ENCODE data around the gene TALDO1. TPM values are rescaled to one million over a fixed set of nuclear protein-coding genes. Genes with fewer than 3 reads are reported as not detected.

The TALDO1 gene
- total RNA-seq, 1 experiment from 2014 or later, result 314 TPM

DNA sequence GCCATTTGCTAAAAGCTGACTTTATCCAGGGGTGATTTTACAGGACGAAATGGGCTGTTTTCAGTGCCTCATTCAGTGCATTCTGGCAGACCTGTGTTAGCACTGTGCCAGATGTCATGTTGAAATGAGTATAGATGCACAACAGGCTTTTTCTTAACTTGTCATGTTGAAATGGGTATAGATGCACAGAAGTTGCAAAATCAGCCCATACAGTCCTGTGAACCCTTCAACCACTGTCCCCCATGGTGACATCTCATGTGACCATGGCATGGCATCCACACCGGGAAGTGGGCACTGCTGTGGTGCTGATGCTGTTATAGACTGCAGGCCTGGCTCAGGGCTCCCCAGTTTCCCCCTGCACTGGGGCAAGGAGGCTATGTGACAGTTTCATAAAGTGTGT is 2.5 kb downstream of the TALDO1 start (continued):
- TF ChIP-seq, protein P1, sequence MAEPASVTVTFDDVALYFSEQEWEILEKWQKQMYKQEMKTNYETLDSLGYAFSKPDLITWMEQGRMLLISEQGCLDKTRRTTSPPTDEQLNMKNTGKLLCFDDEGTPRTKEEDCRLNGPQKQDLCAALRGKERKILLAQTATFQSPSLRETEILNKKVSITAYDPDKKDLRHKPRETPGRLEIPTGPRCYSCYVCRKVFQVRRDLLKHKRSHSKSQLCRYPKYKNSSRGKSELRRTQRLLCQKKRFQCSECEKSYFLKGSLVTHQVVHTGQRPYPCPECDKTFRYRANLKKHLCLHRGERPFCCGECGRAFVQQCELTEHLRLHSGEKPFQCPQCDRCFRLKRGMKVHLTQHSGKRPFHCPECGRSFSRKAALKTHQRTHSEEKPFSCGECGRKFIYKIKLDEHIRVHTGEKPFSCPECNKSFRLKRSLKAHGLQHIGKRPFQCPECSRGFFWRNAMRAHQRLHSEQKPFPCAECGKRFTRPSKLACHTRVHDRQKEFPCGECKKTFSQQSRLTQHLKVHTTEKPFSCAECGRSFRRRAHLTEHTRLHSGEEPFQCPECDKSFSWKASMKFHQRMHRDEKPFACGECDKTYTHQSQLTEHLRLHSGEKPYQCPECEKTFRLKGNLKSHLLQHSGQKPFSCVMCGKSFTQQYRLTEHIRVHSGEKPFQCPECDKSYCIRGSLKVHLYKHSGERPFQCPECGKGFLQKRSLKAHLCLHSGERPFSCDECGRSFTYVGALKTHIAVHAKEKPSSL (CRISPR knock-in tag; conservative IDR thresholded peaks at IDR 0.05), result no peak
- no peak for TF ChIP-seq CREM (CRISPR knock-in tag; IDR thresholded peaks at IDR 0.05)
- TF ChIP-seq ZNF416 (CRISPR knock-in tag; IDR thresholded peaks at IDR 0.05), result no peak

DNA sequence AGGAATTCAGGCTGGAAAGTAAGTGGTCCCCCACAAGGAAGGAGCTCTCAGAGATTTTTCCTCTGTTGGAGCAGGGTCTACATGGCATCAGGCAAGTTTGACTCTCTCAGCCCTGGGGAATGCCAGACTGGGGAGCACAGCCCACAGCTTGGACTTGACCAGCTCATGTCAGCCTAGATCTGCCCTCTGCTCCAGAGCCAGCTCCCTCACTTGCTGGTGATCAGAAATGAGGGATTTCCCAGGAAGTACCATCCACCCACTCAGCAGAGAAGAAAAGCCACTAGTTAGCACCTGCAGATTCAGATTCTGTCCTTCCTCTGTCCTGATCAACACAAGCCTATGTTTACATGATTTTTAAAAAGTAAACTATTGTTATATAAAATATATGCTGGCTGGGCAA is 13.0 kb downstream of the TALDO1 start:
- no peaks in the 10 kb centered on the region for H3K27me3 Mint-ChIP-seq (ENCODE audit: low read depth)
- no peak for ATAC-seq
- peaks cover 57% of the 10 kb centered on the region for H3K36me3 Mint-ChIP-seq
- DNase-seq (ENCODE audit: low spot score), result no peak
- ChIA-PET CTCF (no interaction called here), POLR2A (interaction anchor here (1.2 kb wide), 1 partner anchor 315 kb away, joined by 8 read pairs; no protein-coding TSS in a partner anchor)
- H3K4me3 Mint-ChIP-seq, result no peak overlapping the region
- no peak for TF ChIP-seq JUN (CRISPR knock-in tag; IDR thresholded peaks at IDR 0.05)
- TF ChIP-seq SOX15 (CRISPR knock-in tag; IDR thresholded peaks at IDR 0.05), result no peak
- no peak for TF ChIP-seq ZNF396 (CRISPR knock-in tag; IDR thresholded peaks at IDR 0.05; ENCODE audit: borderline replicate concordance)
- no peak for TF ChIP-seq MYBL2 (CRISPR knock-in tag; IDR thresholded peaks at IDR 0.05)
- no peak for TF ChIP-seq TEAD4 (CRISPR knock-in tag; IDR thresholded peaks at IDR 0.05)
- TF ChIP-seq ZNF416 (CRISPR knock-in tag; IDR thresholded peaks at IDR 0.05), result no peak
- no peak for TF ChIP-seq GABPB1 (CRISPR knock-in tag; IDR thresholded peaks at IDR 0.05)
- TF ChIP-seq, protein P2, sequence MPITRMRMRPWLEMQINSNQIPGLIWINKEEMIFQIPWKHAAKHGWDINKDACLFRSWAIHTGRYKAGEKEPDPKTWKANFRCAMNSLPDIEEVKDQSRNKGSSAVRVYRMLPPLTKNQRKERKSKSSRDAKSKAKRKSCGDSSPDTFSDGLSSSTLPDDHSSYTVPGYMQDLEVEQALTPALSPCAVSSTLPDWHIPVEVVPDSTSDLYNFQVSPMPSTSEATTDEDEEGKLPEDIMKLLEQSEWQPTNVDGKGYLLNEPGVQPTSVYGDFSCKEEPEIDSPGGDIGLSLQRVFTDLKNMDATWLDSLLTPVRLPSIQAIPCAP (CRISPR knock-in tag; IDR thresholded peaks at IDR 0.05), result no peak
- TF ChIP-seq SMAD3 (CRISPR knock-in tag; IDR thresholded peaks at IDR 0.05; ENCODE audit: borderline replicate concordance), result no peak
- TF ChIP-seq MXD4 (CRISPR knock-in tag; IDR thresholded peaks at IDR 0.05; ENCODE audit: borderline replicate concordance), result no peak
- TF ChIP-seq, protein P3, sequence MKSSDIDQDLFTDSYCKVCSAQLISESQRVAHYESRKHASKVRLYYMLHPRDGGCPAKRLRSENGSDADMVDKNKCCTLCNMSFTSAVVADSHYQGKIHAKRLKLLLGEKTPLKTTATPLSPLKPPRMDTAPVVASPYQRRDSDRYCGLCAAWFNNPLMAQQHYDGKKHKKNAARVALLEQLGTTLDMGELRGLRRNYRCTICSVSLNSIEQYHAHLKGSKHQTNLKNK (CRISPR knock-in tag; IDR thresholded peaks at IDR 0.05), result no peak
- TF ChIP-seq, protein P4, sequence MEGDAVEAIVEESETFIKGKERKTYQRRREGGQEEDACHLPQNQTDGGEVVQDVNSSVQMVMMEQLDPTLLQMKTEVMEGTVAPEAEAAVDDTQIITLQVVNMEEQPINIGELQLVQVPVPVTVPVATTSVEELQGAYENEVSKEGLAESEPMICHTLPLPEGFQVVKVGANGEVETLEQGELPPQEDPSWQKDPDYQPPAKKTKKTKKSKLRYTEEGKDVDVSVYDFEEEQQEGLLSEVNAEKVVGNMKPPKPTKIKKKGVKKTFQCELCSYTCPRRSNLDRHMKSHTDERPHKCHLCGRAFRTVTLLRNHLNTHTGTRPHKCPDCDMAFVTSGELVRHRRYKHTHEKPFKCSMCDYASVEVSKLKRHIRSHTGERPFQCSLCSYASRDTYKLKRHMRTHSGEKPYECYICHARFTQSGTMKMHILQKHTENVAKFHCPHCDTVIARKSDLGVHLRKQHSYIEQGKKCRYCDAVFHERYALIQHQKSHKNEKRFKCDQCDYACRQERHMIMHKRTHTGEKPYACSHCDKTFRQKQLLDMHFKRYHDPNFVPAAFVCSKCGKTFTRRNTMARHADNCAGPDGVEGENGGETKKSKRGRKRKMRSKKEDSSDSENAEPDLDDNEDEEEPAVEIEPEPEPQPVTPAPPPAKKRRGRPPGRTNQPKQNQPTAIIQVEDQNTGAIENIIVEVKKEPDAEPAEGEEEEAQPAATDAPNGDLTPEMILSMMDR (IDR thresholded peaks at IDR 0.05), result no peak
- TF ChIP-seq TP53 (CRISPR knock-in tag; IDR thresholded peaks at IDR 0.05), result no peak
- no peak for TF ChIP-seq CREM (CRISPR knock-in tag; IDR thresholded peaks at IDR 0.05)
- TF ChIP-seq TCF7 (CRISPR knock-in tag; IDR thresholded peaks at IDR 0.05; ENCODE audit: low read depth), result no peak
- no peaks in the 10 kb centered on the region for H3K9me3 Mint-ChIP-seq
- H3K27ac Mint-ChIP-seq, result no peak overlapping the region
- H3K4me1 Mint-ChIP-seq, result peaks cover 14% of the 10 kb centered on the region

DNA sequence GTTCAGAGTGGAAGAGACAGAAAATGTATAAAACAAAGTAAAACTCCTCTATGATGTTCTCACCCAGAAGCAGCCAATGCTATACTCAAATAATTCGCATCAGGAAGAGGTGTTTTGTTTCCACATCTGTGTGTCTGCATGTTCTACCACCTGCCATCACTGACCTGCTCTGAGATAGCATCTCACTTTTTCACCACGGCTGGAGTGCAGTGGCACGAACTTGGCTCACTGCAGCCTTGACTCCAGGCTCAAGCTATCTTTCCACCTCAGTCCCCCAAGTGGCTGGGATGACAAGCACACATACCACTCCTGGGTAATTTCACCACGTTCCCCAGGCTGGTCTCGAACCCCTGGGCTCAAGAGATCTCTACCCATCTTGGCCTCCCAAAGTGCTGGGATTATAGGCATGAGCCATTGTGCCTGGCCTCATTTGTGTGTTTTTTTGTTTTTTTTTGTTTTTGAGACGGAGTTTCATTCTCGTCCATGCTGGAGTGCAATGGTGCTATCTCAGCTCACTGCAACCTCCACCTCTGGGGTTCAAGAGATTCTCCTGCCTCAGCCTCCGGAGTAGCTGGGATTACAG is 14.4 kb downstream of the TALDO1 start:
- Mint-ChIP-seq H3K27ac (0 out of 2 replicates have a peak overlapping the region, but pooled peaks have one; percentile 41), H3K36me3 (peaks cover 52% of the 10 kb centered on the region), H3K9me3 (no peaks in the 10 kb centered on the region), H3K4me1 (peaks cover 12% of the 10 kb centered on the region), H3K27me3 (ENCODE audit: low read depth) (no peaks in the 10 kb centered on the region), H3K4me3 (no peak overlapping the region)
- no peak for DNase-seq (ENCODE audit: low spot score)
- POLR2A ChIA-PET, result interaction anchor here (0.6 kb wide), 1 partner anchor 384 kb away, joined by 4 read pairs; no protein-coding TSS in a partner anchor
- no peak for ATAC-seq
- CTCF ChIA-PET, result interaction anchor here (0.6 to 7.1 kb wide), 6 partner anchors 12 to 35 kb away, joined by 3 to 94 read pairs (median 4); partner anchors contain the start of gene TALDO1
- TF ChIP-seq ZNF219 (CRISPR knock-in tag; IDR thresholded peaks at IDR 0.05; ENCODE audit: borderline replicate concordance) (no peak), GTF2I (CRISPR knock-in tag; conservative IDR thresholded peaks at IDR 0.05) (no peak), TP53 (CRISPR knock-in tag; IDR thresholded peaks at IDR 0.05) (no peak), KAT7 (CRISPR knock-in tag; IDR thresholded peaks at IDR 0.05; ENCODE audit: borderline replicate concordance) (no peak), HMGA2 (CRISPR knock-in tag; IDR thresholded peaks at IDR 0.05) (no peak), JUN (CRISPR knock-in tag; IDR thresholded peaks at IDR 0.05) (no peak), NFATC4 (CRISPR knock-in tag; IDR thresholded peaks at IDR 0.05) (no peak), NR2C2 (CRISPR knock-in tag; IDR thresholded peaks at IDR 0.05) (no peak)
- TF ChIP-seq, protein P4 (IDR thresholded peaks at IDR 0.05), result no peak
- TF ChIP-seq, protein P5, sequence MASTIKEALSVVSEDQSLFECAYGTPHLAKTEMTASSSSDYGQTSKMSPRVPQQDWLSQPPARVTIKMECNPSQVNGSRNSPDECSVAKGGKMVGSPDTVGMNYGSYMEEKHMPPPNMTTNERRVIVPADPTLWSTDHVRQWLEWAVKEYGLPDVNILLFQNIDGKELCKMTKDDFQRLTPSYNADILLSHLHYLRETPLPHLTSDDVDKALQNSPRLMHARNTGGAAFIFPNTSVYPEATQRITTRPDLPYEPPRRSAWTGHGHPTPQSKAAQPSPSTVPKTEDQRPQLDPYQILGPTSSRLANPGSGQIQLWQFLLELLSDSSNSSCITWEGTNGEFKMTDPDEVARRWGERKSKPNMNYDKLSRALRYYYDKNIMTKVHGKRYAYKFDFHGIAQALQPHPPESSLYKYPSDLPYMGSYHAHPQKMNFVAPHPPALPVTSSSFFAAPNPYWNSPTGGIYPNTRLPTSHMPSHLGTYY (CRISPR knock-in tag; IDR thresholded peaks at IDR 0.05), result no peak

Measured in WTC11 (cell line).